ENCODE results near the gene ASGR2. TPM values are rescaled to one million over a fixed set of nuclear protein-coding genes. Genes with fewer than 3 reads are reported as not detected.

Gene ASGR2
- total RNA-seq, 3 donors from 2014 or later: 0.96 TPM; not detected in 2

DNA sequence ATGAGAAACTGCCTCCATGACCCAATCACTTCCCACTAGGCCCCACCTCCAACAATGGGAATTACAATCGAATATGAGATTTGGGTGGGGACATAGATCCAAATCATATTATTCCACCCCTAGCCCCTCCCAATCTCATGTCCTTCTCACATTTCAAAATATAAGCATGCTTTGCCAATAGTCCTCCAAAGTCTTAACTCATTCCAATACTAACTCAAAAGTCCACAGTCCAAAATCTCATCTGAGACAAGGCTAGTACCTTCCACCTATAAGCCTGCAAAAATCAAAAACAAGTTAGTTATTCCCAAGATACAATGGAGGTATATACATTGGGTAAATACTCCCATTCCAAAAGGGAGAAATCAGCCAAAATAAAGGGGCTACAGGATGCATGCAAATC is 47.4 kb downstream of the ASGR2 start:
- no peak for TF ChIP-seq CTCF (IDR thresholded peaks at IDR 0.05)
- Histone ChIP-seq H3K4me1 (ENCODE audit: low read depth) (no peaks in the 10 kb centered on the region), H3K36me3 (ENCODE audit: low read depth) (no peaks in the 10 kb centered on the region), H3K9me3 (peaks cover 4% of the 10 kb centered on the region), H3K4me3 (no peak overlapping the region)
- intact Hi-C loops (cut with DNase I, micrococcal nuclease): no loop called here
- ATAC-seq (no peak), DNase-seq (no peak)

GRCh38 chr17:7064261-7064660 is 50.4 kb downstream of the ASGR2 start:
- no peak for TF ChIP-seq CTCF (IDR thresholded peaks at IDR 0.05)
- no peak for DNase-seq
- Histone ChIP-seq H3K4me3 (no peak overlapping the region), H3K9me3 (peaks cover 4% of the 10 kb centered on the region), H3K4me1 (ENCODE audit: low read depth) (no peaks in the 10 kb centered on the region), H3K36me3 (ENCODE audit: low read depth) (no peaks in the 10 kb centered on the region)
- no peak for ATAC-seq
- intact Hi-C loops (cut with DNase I, micrococcal nuclease): no loop called here

GRCh38 chr17:7063518-7064094 is 51.0 kb downstream of the ASGR2 start:
- Histone ChIP-seq H3K36me3 (ENCODE audit: low read depth) (no peaks in the 10 kb centered on the region), H3K9me3 (peaks cover 4% of the 10 kb centered on the region), H3K4me3 (no peak overlapping the region), H3K4me1 (ENCODE audit: low read depth) (no peaks in the 10 kb centered on the region)
- no peak for DNase-seq
- intact Hi-C loops (cut with DNase I, micrococcal nuclease): no loop called here
- ATAC-seq: no peak
- no peak for TF ChIP-seq CTCF (IDR thresholded peaks at IDR 0.05)

- ATAC-seq (no peak), DNase-seq (no peak)
- H3K4me3 ChIP-seq: no peak overlapping the region
- intact Hi-C loops (cut with DNase I, micrococcal nuclease): no loop called here
- no peaks in the 10 kb centered on the region for H3K9me3 ChIP-seq
- no peaks in the 10 kb centered on the region for H3K4me1 ChIP-seq (ENCODE audit: low read depth)
- no peak for TF ChIP-seq CTCF (IDR thresholded peaks at IDR 0.05)
- H3K36me3 ChIP-seq (ENCODE audit: low read depth): no peaks in the 10 kb centered on the region
These were observed 54.3 kb downstream of the ASGR2 start for GRCh38 chr17:7060165-7060891.

GRCh38 chr17:7058831-7059447 is 55.7 kb downstream of the ASGR2 start:
- no peak for DNase-seq
- ATAC-seq: no peak
- intact Hi-C loops (cut with DNase I, micrococcal nuclease): no loop called here
- no peak for TF ChIP-seq CTCF (IDR thresholded peaks at IDR 0.05)
- H3K4me1 ChIP-seq (ENCODE audit: low read depth): no peaks in the 10 kb centered on the region
- H3K36me3 ChIP-seq (ENCODE audit: low read depth): no peaks in the 10 kb centered on the region
- no peaks in the 10 kb centered on the region for H3K9me3 ChIP-seq
- H3K4me3 ChIP-seq: no peak overlapping the region

Data from mucosa of descending colon (tissue), 3 donors.